Mucosa of gallbladder (tissue), 1 donor: Measurements from ENCODE around the gene CIAO2B. TPM values are rescaled to one million over a fixed set of nuclear protein-coding genes. Genes with fewer than 3 reads are reported as not detected.

Experiments used
- DNase-seq: peaks from one replicate; pipeline ENCODE4 v3.0.0-alpha.2; 2020; ENCODE audit warnings: low spot score
- total RNA-seq: library from RNA; stranded (reverse); gene quantifications from one replicate; pipeline ENCODE4 v1.2.1, GENCODE V29; 2021
- donor health status: DM: no; HTN: no; CAD: no.

CIAO2B gene
- total RNA-seq, 1 donor from 2014 or later: 84.5 TPM

DNA sequence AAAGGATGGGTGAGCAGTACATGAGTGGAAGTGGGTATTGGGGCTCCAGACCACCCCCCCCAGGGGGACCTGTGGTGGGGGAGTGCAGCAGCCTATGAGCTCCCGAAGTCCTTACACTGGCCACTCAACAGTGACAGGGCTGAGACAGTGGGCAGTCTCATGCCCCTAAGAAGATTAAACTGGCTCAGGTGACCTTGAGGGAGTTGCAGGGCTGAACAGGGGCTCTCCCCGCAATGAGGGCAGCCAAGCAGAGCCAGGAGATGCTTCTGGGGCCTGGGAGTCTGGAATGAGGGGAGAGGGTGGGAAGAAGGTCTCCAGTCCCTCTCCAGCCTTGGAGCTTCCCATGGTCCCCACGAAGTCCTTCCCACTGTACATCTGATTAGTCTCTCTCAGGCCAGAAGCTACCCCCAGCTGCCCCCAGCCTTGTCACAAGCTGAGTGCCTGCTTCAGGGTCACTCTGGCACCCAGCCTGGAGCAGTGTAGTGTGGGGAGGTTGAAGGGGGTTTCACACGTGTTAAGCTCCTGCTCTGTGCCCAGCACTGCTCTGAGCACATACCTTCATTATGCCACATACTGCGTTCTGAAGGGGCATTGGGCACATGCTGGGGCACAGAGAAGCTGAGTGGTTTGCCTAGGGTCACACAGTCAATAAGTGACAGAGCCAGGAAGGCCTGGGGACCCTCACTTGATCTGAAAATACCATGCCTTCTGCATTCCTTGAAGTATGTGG is 14.5 kb downstream of the CIAO2B start:
- DNase-seq: no peak

DNA sequence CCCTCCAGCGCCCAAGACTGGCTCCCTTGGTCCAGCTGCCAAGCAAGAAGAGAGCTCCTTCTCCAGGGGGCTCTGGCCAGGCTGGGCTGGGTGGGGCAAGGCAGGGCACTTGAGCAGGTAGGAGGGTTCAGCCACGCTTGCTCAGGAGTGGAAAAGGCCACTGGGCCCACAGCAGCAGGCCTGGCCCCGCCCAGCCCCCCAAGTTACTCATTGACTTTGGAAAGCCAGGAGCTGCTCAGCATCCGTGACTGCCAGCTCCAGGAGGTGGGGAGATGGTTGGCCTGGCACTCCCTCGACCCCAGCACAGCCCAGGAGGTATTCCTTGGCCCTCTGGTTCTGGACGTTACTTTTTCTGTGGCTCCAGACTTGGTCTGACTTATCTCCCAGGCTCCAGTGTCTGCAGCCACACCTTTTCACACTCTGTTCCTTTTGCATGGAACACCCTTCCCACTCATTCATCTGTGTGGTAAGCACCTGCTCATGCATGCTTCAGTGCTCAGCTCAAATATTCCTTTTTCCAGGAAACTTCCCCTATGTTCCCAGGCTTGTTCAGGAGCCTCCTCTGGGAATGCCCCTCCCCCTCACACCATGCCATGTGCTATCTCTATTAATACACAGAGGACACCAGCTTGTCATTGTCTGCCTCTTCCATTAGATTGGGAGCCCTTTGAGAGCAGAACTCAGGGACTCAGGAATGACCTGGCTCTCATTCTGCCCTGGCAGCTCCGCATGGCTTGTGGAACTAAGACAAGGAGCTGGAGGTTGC is 15.2 kb downstream of the CIAO2B start, which contains the start of gene CDH16:
Gene CDH16 (minus strand): TSS at position 83 of the 766 bp plus-strand sequence. CDS start 820 bp downstream, outside the sequence.
- DNase-seq: peak; percentile 45

DNA sequence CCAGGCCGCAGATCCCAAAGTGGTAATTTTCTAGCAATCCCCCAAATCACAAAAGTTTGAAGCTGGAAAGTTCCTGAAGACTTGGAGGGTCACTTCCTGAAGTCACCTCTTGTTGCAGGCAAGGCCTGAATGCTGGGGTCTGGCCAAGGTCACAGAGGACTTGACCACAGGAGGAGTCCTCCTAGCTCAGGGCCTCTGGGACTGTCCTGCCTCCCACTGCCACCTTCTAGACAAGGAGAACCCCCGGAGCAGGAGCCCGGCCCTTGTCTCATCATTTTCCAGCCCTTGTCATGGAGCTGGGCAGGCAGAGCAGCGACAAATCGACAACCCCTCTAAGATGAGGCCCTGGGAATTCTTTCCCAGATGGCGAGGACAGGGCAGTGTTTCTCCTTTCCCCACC is 15.8 kb downstream of the CIAO2B start:
- no peak for DNase-seq

DNA sequence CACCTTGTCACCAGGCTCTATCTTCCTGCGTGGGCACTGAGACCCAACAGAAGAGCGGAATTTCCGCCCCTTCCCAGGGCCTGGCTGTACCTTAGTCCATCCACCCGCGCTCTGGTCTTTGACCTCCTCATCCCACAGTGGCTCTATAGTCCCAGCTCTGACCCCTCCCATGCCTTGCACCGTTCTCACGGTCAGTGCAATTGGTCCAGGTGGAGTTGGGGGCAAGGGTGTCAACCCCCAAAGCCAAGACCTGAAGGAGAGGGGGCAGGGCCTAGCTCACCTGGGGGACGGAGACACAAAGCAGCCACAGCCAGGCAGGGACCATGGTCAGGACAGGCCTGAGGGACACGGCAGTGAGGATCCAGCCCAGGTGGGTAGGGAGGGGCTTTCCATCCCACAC is 16.5 kb downstream of the CIAO2B start:
- DNase-seq: no peak

DNA sequence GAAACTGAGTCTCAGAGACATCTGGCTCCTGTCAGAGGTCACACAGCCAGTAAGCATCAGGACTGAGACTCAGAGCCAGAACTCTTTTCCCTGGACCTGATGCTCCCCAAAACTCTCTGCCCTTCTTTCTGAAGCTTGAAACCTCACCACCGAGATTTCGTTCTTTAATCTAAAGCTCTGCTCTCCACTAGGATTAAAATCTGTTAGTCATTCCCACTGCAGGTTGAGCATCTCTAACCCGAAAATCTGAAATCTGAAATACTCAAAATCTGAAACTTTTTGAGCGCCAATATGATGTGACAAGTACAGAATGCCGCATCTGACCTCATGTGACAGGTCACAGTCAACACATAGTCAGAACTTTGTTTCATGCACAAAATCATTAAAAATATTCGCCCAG is 17.7 kb downstream of the CIAO2B start:
- no peak for DNase-seq

DNA sequence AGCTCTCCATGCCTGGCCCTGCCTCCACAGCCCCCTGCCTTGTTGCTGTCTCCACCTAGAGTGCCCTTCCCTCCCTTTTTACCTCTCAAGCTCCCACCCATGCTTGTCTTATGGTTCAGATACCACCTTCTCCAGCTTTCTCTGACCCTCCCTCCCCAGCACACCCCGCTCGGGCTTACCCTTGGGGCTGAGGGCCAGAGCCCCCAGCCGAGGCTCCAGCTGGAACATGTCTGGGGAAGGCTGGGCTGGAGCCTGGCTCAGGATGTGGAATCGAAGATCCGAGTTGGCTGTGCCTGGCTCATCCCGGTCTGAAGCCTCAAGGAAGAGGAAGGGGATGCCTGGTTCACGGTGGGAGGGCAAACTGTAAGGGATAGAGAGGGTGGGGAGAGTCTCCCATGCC is 19.2 kb downstream of the CIAO2B start:
- DNase-seq: no peak

DNA sequence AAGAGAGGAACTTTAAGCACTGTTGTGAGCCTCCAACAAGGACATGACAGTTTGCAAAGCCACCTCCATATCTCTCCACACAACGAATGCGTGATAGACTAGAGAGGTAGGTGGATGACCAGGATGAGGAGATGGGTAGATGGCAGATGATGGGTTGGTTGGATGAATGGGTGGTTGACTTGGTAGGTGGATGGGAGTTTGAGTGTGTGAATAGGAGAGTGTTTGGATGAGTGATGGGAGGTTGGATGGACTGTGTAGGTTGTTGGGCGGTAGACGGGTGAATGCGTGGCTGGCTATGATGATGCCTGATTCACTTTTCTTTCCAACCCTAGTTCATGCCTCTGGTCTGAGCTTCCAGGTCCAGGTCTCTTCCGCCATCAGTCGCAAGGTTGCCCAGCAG is 19.7 kb downstream of the CIAO2B start:
- no peak for DNase-seq

DNA sequence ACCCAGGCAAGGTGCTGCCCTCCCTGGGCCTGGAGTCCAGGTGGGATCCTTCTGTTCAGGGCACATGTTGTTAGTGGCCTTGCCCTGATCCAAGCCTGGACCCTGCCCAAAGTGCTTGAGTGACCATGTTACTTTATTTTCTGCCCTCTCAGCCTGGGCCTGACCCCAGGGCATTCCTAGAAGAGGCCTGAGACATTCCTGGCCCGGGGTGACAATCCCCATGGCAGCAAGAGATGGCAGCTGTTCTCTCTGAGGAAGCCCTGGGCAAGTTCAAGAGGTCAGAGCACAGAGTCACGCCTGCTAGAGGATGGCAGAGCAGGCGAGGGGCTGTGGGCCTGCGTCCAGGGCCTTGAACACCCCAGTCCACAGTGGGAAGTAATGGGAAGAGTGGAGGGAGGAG is 20.5 kb downstream of the CIAO2B start:
- DNase-seq: no peak

DNA sequence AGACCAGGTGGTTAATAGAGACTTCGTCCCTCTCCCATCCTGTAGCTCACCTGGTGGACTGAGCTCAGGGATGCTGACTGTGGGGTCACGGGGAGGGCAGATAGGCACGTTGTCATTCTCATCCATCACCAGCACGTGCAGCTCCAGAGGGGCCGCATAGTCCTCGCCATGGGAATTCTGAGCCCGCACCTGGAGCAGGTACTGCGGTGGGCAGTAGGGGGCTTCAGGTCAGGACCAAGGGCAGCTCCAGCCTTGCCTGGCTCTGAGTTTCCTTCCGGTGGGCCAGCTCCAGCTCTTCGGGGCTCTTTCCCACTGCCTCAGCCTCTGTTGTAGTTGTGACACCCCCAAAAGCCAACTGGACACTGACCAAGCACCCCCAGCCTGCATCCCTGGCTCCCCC is 21.1 kb downstream of the CIAO2B start:
- DNase-seq: no peak

DNA sequence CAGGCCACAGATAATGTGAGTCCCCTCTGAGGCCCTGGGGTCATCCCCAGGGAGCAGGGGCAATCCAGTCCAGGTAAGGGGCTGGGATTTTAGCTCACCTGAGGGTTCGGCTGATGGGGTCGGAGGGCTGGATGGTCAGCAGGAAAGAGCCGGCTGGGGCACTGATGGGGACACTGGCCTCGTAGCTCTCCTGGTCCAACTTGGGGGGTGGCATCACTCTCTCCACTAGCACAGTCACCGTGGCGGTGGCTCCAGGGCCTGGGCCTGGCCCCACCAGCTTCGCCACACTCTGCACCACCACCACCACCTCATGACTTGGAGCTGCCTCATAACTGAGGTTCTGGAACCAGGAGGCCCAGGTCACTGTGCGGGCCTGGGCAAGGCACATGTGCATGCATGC is 22.4 kb downstream of the CIAO2B start:
- no peak for DNase-seq

DNA sequence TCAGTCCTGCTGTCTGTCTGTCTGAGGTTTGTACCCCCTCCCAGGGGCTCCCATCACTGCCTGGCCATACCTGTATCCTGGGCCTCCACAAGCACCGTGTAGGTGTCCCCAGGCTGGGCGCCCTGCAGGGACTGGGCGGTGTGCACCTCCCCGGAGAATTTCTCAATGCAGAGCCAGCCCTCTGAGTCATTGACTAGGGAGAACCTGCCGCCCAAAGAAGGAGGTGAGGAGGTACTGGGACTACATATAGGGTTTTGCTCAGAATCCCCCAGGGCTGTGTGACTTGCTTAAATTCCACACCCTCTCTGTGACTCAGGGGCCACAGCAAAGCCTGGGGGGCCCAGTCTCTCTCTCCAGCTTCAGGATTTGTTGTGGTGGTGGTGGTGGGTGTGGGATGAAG is 23.1 kb downstream of the CIAO2B start:
- DNase-seq: no peak

DNA sequence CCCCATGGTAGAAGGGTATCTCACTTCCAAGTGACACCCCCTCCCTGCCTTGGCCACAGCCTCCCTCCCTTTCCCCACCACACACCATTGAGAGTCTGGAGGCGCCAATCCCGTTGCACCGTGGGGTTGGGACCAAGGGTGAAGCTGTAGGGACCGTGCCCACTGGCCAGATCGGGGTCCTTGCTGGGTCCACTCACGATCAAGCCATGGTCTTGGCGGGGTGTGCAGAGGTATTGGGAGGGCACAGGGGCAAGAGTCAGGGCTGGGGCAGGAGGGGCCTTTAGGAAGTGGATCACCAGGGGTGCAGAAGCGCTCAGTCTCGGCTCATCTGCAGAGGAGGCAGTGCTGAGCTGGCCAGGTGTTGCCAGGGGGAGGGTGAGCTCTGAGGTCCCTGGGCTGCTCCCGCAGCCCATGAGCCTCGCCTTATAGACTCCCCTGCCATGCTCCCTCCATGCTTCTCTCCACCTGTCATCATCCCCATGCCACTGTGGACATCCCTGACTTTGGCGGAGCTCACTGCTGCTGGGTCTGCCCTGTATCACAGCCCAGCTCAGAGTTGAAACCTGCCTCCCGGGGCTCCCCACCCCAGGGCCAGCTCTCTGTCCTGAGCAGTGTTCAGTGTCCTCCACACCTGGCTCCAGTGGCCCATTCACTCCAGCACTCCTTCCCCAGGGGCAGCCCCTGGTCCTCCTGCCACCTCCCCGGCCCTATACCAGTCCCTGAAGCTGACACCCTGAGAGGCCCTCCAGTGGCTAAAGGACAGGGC is 23.8 kb downstream of the CIAO2B start:
- no peak for DNase-seq

DNA sequence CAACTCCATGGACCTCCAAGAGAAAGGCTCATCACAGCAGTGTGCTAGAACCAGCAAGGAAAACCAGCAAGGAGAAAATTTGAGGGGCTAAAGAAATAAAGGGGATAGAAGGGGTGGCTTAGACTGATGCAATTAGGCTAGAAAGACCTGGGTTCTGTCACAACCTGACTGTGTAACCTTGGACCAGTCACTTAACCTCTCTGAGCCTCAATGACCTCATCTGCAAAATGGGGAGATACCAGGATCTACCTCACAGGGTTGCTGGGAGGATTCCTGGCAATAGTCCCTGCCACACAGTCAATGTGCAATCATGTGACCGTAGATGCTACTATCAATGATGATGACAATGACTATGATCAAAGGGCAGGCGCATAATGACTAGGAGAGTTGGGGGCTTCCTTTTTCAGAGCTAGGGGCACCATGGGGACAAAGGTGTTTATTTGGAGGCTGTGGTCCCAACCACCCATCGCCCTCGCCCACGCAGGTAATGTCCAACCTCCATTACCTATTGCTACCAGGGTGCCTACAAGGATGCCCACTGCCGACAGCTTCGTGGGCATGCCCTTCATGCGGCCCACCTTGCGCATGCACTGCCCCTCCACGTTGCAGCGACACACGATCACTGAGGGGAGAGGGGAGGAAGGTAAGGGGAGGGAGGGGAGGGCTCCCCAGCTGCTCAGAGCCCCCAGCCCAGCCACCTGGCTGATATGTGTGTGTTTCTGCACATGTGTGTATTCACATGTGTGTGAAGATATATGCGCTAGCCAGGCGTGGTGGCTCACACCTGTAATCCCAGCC is 25.2 kb downstream of the CIAO2B start:
- DNase-seq: no peak

DNA sequence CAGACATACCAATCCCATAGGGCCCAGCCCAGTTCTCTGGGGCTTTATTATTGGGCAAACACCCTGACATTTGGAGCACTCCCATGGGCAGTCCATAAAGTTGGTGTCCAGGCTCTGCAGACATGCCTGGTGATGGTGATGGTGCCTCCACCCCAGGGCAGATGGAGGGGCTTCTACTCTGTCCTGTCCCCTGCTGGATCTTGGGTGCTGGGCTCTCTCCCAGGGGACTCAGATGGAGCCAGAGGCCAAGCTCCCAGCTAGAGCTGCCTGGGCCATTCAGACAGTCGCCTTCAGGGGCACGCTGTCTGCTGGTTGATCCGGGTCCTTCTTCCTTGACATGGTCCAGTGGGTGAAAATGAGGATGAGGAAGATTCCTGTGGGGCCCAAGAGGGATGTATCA is 26.1 kb downstream of the CIAO2B start:
- no peak for DNase-seq

DNA sequence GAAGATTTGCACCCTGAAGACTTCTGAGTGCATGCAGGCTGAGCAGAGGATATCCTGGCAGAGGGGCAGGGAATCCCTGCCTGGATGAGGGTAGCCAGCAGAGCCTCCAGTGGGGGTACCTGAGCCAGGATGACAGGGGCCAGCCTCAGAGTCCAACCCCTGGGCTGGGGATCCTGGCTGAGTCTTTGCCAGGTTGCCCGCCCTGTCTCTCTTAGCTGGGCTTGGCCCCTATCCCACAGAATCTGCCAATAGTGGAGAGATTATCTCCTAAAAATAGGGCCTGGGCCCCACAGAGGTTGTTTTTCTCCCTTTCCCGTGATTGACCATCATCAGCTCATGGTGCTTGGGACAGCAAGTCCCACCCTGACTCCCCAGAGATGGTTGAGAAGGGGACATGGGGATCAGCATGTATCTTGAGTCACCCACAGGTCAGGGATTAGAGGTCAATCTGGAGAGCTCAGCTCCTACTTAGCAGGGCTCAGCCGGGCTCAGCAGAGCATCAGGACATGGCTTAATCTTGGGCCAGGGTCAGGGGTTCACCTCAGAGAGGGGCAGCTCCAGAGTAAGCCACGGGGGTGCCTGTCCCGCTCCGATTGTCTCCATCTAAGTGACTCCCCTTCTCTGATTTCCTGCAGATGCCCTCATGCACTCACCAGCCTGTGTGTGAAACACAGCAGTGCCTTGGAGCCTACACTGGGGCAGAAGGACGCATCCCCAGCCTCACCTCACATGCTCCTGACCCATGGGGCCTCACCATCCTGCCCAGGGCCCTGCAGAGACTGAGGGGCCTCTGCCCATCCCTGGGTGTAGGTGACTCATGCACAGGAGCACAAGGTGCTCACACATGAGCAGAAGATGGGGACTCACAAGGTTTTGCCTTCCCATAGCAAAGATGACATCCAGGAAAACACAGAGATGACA is 27.0 kb downstream of the CIAO2B start:
- no peak for DNase-seq

DNA sequence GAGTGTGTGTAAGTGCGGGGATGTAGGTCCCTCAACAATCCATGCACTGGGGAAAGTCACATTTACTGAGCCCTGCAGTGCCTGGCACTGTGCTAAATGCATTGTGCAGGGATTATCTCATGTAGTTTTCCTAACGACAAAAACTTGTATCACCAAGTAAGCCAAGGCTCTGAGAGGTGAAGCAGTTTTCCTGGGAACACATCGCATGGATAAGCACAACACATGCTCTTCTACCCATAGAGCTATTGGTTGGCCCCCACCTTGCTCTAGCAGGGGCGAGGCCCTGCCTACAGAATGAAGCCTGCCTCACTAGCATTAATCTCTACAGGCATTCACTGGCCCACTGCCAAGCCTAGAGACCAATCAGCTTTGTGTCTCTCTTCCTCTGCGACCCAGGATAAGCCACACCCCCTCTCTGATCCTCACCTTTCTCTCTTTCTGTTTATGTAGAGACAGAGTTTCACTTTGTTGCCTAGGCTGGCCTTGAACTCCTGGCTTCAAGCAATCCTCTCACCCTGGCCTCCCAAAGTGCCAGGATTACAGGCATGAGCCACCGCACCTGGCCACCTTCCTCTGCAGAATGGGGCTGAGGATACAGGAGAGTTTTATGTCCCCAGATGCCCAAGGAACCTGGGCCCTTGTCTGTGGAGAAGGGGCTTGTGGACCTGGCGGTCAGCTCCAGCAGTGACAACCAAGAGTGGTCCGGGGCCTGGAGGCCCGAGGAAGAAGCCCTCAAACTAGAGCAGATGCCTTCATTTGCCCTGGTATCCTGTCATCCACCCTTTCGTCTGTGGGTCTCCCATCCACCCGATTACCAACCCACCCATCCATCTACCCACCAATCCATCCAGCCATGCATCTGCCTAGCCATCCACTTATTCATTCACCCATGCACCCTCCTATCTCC is 28.3 kb downstream of the CIAO2B start:
- peak; percentile 85 for DNase-seq

DNA sequence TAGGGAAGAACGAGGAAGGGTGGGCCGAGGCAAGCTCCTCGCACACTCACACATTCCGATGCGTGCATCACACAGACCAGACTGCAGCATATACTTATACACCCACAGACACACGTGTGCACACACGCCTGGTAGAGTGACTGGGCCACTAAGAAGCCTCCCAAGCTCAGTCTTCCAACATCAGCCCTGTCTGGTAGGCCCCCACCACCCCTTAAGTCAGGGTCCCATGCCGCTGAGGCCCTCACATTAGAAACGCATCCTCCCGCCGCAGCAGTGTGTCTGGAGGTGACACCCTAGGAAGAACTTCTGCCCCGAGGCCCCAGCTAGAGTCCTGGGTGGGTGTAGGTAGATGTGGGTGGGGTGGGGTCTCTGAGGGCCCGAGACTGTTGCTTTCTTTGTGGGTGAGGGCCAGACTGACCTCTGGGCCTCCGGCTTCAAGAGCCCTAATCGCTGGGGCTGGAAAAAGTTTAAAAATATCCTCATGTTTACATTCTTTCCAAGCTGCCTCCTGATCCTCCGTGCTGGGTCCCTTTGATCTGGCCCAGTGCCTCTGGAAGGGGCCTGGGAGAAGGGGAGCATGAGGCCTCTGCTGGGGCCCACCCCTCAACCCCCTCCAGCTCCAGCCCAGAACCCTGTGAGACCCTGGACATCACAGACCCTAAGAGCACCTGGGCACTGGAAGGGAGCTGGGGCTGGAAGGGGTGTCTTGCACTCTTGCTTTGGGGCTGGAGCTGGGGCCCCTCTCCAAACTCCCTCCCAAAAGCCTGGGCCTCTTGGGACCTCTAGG is 29.2 kb downstream of the CIAO2B start:
- no peak for DNase-seq

DNA sequence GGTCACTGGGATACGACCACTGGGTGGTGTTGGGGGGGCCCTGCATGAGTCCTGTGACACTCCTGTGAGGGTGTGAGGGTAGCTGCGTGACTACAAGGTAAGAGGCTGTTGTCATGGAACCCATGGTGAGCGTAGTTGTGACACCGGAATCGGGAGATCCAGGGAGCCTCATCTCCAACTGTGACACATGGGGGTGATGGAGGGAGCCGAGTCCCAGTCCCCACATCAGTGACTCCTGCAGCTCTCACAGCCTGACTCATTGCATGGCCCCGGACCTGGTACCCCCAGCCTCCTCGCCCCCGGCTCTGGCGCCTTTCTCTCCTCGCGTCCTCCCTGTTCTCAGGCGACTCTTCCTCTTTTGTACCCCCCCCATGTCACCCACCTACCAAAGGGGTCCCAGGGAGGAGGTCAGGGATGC is 29.8 kb downstream of the CIAO2B start:
- DNase-seq: no peak
